Progenitor cell of endocrine pancreas (in vitro differentiated cells): Measurements from ENCODE around the gene FAM50B. TPM values are rescaled to one million over a fixed set of nuclear protein-coding genes. Genes with fewer than 3 reads are reported as not detected.
"Not testable (repeated sequence)": the region's sequence is repeated elsewhere in the genome, so short reads cannot be mapped to it uniquely, and the experiment has no call there.

ENCODE experiments used
- DNase-seq: peaks from one replicate; pipeline ENCODE4 v3.0.0; 2021; ENCODE audit warnings: low spot score; ENCODE audit not compliant: unreplicated experiment
- H3K27ac Mint-ChIP-seq: 2 replicates; pipeline ENCODE4 v1.8.0; 2021; ENCODE audit warnings: mild to moderate bottlenecking, moderate library complexity, mixed read lengths
- H3K27me3 Mint-ChIP-seq: 2 replicates; pipeline ENCODE4 v1.8.0; 2021; ENCODE audit warnings: mixed read lengths
- H3K36me3 Mint-ChIP-seq: 2 replicates; pipeline ENCODE4 v1.8.0; 2022; ENCODE audit warnings: mixed read lengths; ENCODE audit not compliant: insufficient read depth
- H3K4me1 Mint-ChIP-seq: 2 replicates; pipeline ENCODE4 v1.8.0; 2021; ENCODE audit warnings: low read depth, mixed read lengths
- H3K4me3 Mint-ChIP-seq: 2 replicates; pipeline ENCODE4 v1.8.0; 2021; ENCODE audit warnings: low read depth, mild to moderate bottlenecking, moderate library complexity, mixed read lengths
- H3K9me3 Mint-ChIP-seq: 2 replicates; pipeline ENCODE4 v1.8.0; 2021; ENCODE audit warnings: low read depth, mixed read lengths
- total RNA-seq: library from RNA; stranded (reverse); gene quantifications from 2 replicates; pipeline ENCODE4 v1.2.1, GENCODE V29; 2021
- TF ChIP-seq, protein P1 (sequence below): fragments of 200-600 bp; sonication (generic); IDR thresholded peaks from one replicate; pipeline ENCODE4 v1.5.0; 2021; ENCODE audit warnings: antibody characterized with exemption, mild to moderate bottlenecking; ENCODE audit not compliant: unreplicated experiment

FAM50B gene
- total RNA-seq, 1 donor from 2014 or later: 2.8 TPM

DNA sequence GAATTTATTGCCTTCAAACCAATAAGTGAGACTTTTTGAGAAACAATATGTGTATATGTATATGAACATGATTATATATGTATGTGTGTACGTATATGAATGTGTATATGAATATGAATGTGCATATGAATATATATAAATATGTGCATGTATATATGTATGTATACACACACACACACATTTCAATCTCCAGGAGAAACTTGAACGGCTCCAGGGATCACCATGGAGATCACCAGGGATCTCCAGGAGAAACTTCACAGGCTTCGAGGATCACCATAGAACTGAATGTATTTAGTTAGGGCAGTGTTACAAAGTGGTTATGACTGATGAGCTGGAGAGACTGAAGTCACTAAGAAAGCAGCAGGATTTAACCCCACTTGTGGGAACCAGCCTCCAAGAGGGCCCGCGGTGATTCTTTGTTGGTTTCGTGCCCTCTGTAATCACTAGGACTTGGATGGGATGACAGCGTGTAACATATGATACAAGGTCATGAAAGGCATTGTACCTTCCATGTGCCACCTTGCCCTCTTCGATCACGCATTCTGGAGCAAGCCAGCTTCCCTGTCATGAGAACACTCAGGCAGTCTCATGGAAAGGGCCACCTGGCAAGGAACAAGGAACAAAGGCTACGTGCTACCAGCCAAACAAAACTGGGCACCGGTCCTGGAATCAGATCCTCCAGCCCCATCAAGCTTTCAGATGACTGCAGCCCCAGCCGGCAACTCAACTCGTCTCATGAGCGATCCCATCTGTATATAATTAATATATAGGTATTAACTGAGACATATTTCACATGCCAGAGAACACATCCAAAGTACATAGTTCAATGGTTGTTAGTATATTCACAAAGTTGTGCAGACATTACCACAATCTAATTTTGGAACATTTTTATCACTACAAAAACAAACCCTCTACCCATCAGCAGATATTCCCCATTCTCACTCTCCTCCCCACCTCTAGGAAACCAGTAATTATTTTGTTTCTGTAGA lies 8.6 kb downstream of the FAM50B start:
- DNase-seq: no peak
- Mint-ChIP-seq H3K4me1 (peaks cover 5% of the 10 kb centered on the region), H3K27ac (peak overlapping the region; percentile 46), H3K9me3 (peaks cover 11% of the 10 kb centered on the region), H3K4me3 (no peak overlapping the region), H3K36me3 (no peaks in the 10 kb centered on the region), H3K27me3 (no peaks in the 10 kb centered on the region)
- TF ChIP-seq, protein P1, sequence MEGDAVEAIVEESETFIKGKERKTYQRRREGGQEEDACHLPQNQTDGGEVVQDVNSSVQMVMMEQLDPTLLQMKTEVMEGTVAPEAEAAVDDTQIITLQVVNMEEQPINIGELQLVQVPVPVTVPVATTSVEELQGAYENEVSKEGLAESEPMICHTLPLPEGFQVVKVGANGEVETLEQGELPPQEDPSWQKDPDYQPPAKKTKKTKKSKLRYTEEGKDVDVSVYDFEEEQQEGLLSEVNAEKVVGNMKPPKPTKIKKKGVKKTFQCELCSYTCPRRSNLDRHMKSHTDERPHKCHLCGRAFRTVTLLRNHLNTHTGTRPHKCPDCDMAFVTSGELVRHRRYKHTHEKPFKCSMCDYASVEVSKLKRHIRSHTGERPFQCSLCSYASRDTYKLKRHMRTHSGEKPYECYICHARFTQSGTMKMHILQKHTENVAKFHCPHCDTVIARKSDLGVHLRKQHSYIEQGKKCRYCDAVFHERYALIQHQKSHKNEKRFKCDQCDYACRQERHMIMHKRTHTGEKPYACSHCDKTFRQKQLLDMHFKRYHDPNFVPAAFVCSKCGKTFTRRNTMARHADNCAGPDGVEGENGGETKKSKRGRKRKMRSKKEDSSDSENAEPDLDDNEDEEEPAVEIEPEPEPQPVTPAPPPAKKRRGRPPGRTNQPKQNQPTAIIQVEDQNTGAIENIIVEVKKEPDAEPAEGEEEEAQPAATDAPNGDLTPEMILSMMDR: no peak

DNA sequence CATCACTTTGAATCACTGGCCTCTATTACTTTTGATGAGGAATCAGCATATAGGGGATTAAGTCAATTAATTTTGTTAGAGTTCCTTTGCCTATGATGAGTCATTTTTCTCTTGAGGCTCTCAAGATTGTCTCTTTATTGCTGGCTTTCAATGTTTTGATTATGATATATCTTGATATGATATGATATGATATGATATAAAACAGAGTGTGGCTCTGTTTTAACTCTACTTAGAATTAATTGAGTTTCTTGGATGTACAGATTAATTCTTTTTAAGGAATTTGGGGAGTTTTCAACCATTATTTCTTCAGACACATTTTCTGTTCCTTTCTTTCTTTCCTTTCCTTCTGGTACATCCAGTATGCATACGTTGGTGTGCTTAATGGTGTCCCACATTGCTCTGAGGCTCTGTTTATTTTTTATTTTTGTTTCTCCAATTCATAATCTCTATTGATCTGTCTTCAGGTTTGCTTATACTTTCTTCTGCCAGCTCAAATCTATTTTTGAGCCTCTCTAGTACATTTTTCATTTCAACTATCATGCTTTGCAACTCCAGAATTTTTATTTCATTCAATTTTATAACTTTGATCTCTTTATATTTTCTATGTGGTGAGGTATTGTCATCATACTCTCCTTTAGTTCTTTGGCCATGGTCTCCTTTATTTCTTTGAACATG lies 10.8 kb downstream of the FAM50B start:
- H3K27me3 Mint-ChIP-seq: no peaks in the 10 kb centered on the region
- peaks cover 5% of the 10 kb centered on the region for H3K4me1 Mint-ChIP-seq
- DNase-seq: no peak
- no peak overlapping the region for H3K4me3 Mint-ChIP-seq
- no peak overlapping the region for H3K27ac Mint-ChIP-seq
- TF ChIP-seq, protein P1: no peak
- peaks cover 11% of the 10 kb centered on the region for H3K9me3 Mint-ChIP-seq
- H3K36me3 Mint-ChIP-seq: no peaks in the 10 kb centered on the region

DNA sequence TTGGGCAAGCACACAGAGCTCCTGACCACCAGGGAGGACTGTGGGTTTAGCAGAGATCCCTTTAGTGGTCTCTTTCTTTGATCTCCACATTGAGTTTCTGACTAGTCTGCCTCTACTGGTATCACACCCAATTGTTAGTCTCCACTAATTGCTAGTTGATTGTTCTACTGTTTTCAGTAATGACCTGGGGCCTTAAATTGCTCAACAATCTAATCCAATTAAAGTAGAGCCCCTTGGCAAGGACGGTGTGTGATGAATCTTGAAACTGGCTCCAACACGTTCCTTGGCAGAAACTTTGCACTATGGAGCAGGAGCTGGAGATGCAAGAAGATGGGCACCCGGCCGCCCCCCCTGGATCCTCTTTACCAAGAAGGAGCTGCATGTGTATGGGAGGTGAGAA lies 12.3 kb downstream of the FAM50B start:
- Mint-ChIP-seq H3K4me3 (no peak overlapping the region), H3K27ac (no peak overlapping the region), H3K27me3 (no peaks in the 10 kb centered on the region), H3K9me3 (peaks cover 15% of the 10 kb centered on the region), H3K4me1 (peaks cover 5% of the 10 kb centered on the region), H3K36me3 (no peaks in the 10 kb centered on the region)
- TF ChIP-seq, protein P1: no peak
- DNase-seq: no peak

DNA sequence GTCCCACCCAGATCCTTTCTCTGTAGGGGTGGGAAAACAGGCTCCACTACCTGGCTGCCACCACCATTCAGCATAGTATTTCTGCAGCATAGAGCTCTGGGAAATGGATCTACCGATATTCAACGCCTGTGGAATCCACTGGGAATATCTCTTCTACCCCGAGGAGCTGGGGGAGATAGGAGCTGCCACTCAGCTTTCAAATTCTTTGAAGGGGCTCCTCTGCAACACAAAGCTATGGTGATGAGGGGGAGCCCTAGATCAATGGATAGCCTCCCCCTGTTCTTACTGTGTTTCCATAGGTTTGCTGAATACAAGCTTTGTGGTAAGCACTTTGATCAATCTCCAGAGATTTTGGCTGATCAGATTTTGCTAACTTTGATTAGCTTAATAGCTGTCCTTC lies 12.9 kb downstream of the FAM50B start:
- TF ChIP-seq, protein P1: no peak
- Mint-ChIP-seq H3K36me3 (no peaks in the 10 kb centered on the region), H3K9me3 (peaks cover 15% of the 10 kb centered on the region), H3K27ac (no peak overlapping the region), H3K4me3 (no peak overlapping the region), H3K27me3 (no peaks in the 10 kb centered on the region), H3K4me1 (peaks cover 5% of the 10 kb centered on the region)
- no peak for DNase-seq

DNA sequence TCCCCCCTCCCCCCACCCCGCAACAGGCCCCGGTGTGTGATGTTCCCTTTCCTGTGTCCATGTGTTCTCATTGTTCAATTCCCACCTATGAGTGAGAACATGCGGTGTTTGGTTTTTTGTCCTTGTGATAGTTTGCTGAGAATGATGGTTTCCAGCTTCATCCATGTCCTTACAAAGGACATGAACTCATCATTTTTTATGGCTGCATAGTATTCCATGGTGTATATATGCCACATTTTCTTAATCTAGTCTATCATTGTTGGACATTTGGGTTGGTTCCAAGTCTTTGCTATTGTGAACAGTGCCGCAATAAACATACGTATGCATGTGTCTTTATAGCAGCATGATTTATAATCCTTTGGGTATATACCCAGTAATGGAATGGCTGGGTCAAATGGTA lies 14.1 kb downstream of the FAM50B start:
- not testable (repeated sequence) for H3K4me3 Mint-ChIP-seq, H3K4me1 Mint-ChIP-seq, DNase-seq, H3K27ac Mint-ChIP-seq, H3K36me3 Mint-ChIP-seq, H3K27me3 Mint-ChIP-seq
- peaks cover 15% of the 10 kb centered on the region for H3K9me3 Mint-ChIP-seq
